CD4-positive, alpha-beta T cell treated with Interleukin-15 for 4 hours (primary cell): ENCODE data around the gene CMA1.

Experiments
- DNase-seq: peaks from one replicate; pipeline ENCODE4 v3.0.0-alpha.2; 2020; ENCODE audit warnings: low spot score

Gene CMA1

GRCh38 chr14:24465805-24466204 lies 42.3 kb downstream of the CMA1 start:
- DNase-seq, result no peak

DNA sequence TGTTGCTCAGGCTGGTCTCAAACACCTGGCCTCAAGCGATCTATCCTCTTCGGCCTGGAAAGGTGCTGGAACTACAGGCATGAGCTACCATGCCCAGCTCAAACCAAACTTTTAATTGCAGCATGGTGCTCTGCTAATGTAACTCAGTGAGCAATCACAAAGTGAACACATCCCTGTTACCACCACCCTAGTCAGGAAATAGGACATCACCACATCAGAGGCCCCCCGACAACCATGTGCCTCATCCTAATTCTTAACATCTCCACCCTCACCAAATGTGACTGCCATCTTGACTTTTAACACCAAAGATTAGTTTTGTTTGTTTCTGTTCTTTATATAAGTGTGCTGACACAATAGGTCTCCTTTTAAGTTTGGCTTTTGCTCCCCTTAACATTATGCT lies 42.7 kb downstream of the CMA1 start:
- no peak for DNase-seq

GRCh38 chr14:24463884-24464785 lies 43.9 kb downstream of the CMA1 start:
- no peak for DNase-seq

GRCh38 chr14:24463017-24463883 lies 44.8 kb downstream of the CMA1 start:
- no peak for DNase-seq

DNA sequence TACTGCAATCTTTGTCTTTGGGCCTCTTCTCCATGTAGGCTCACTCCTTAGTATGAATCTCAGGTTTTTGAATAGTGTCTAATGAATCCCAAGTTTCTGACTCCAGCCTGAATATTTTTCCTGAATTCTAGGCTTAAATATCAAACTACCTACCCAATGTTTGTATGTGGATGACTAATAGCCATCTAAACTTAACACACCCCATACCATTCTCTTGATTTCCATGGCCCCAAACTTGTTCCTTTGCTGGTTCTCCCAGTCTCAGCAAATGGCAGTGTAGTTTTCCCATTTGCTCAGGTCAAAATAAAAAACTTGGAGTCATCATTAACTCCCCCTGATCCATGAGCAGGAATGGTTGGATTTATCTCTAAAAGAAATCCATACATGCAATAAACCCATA lies 46.7 kb downstream of the CMA1 start:
- no peak for DNase-seq

DNA sequence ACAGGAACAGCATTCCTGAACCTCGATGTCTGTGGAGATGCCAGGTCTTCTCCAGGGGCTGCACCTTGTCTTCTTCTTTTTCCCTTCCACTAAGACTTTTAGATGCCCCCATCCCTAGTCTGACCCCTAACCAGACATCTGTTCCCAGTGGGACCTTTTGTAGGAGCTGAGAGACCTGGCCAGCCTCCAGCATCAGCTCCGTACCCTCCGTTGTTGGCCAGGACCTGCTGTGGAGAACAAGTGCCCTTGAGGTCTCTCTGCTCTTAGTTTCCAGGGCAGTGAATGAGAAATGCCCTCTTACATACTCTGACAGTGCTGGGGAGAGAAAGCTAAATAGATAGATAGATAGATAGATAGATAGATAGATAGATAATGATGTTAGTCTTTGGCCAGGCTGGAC lies 48.7 kb downstream of the CMA1 start:
- DNase-seq, result no peak

GRCh38 chr14:24458736-24459135 lies 49.3 kb downstream of the CMA1 start:
- no peak for DNase-seq

GRCh38 chr14:24456980-24457379 lies 51.1 kb downstream of the CMA1 start:
- DNase-seq, result no peak
